T47D (cell line): ENCODE measurements around the gene ST6GALNAC2.
"Not testable (repeated sequence)": the region's sequence is repeated elsewhere in the genome, so short reads cannot be mapped to it uniquely, and the experiment has no call there.

Source experiments
- DNase-seq, 2 experiments: peaks; one replicate each; pipeline versions ENCODE4 v3.0.0 to v3.0.0-alpha.2; 2011 to 2012; ENCODE audit warnings: low read depth in 1 of 2, low spot score in 1 of 2
- JUND ChIP-seq: IDR thresholded peaks from 2 replicates; pipeline ENCODE4 v1.6.1; 2012; ENCODE audit warnings: low read depth
- in situ Hi-C: cut with HindIII; loops from 2 replicates; pipeline ENCODE4 v1.10.0; 2016; ENCODE audit warnings: low sequenced_read_pairs, low pct_unique_long_range_greater_than_20kb

ST6GALNAC2 gene

GRCh38 chr17:76612977-76613851 lies 27.6 kb upstream of the ST6GALNAC2 start:
- peak in 1 of 2 experiments; percentile 76 for DNase-seq
- in situ Hi-C loops, result no loop called here
- TF ChIP-seq JUND, result no peak

GRCh38 chr17:76612465-76612864 lies 26.8 kb upstream of the ST6GALNAC2 start:
- no peak for TF ChIP-seq JUND
- in situ Hi-C loops, result no loop called here
- DNase-seq, result no peak

- no peak for TF ChIP-seq JUND
- in situ Hi-C loops, result no loop called here
- DNase-seq, result no peak
Measured at GRCh38 chr17:76611758-76612157, 26.1 kb upstream of the ST6GALNAC2 start.

- in situ Hi-C loops, DNase-seq: not testable (repeated sequence)
Measured at GRCh38 chr17:76611080-76611749, 25.6 kb upstream of the ST6GALNAC2 start.

GRCh38 chr17:76606685-76607084 lies 21.0 kb upstream of the ST6GALNAC2 start:
- in situ Hi-C loops, DNase-seq: not testable (repeated sequence)

- in situ Hi-C loops, result no loop called here
- no peak for TF ChIP-seq JUND
- no peak for DNase-seq
Measured at GRCh38 chr17:76601065-76601464, 15.4 kb upstream of the ST6GALNAC2 start.

- DNase-seq, result no peak
- TF ChIP-seq JUND, result no peak
- in situ Hi-C loops, result no loop called here
Measured at GRCh38 chr17:76599694-76600460, 14.2 kb upstream of the ST6GALNAC2 start.

GRCh38 chr17:76598004-76598439 lies 12.4 kb upstream of the ST6GALNAC2 start:
- DNase-seq, result no peak
- in situ Hi-C loops, result no loop called here
- no peak for TF ChIP-seq JUND

GRCh38 chr17:76597156-76598003 lies 11.7 kb upstream of the ST6GALNAC2 start:
- TF ChIP-seq JUND, result no peak
- DNase-seq, result no peak
- in situ Hi-C loops, result no loop called here

- in situ Hi-C loops, result no loop called here
Measured at GRCh38 chr17:76594690-76595089, 9.0 kb upstream of the ST6GALNAC2 start.

GRCh38 chr17:76593959-76594358 lies 8.3 kb upstream of the ST6GALNAC2 start:
- in situ Hi-C loops, result no loop called here
- no peak for DNase-seq
- TF ChIP-seq JUND, result no peak

More at GRCh38 chr17:76594690-76595089, 9.0 kb upstream of the ST6GALNAC2 start:
- TF ChIP-seq JUND, result no peak
- no peak for DNase-seq

- in situ Hi-C loops, result no loop called here
- no peak for DNase-seq
- TF ChIP-seq JUND, result no peak
Measured at GRCh38 chr17:76593384-76593826, 7.7 kb upstream of the ST6GALNAC2 start.
